IPS-11a (cell line): ENCODE results near the gene SMAD3.
"Not testable (repeated sequence)": the region's sequence is repeated elsewhere in the genome, so short reads cannot be mapped to it uniquely, and the experiment has no call there.

Experiments used
- H3K4me3 ChIP-seq: one replicate; pipeline ENCODE4 v1.5.1; 2013; ENCODE audit warnings: low read depth, low read length, control low read depth

Gene SMAD3

DNA sequence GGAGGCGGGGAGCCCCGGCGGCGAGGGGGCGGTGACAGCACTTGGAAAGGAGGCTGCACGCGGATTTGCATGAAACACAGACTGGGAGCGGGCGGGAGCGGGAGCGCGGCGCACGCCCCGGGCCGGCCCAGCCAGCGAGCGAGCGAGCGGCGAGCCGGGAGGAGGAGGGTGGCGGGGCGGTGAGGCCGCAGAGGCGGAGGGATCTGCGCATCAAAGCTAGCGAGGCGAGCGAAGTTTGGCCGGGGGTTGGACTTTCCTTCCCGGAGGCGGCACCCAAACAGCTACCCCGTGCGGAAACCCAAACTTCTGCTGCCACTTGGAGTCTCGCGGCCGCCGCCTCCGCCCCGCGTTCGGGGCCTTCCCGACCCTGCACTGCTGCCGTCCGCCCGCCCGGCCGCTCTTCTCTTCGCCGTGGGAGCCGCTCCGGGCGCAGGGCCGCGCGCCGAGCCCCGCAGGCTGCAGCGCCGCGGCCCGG, at the start of gene SMAD3:
Gene SMAD3, plus strand, starts transcription at position 72 of the 475 bp plus-strand sequence. CDS start 553 bp downstream, outside the sequence.
- peak within 1 kb of the TSS; percentile 72 for H3K4me3 ChIP-seq

DNA sequence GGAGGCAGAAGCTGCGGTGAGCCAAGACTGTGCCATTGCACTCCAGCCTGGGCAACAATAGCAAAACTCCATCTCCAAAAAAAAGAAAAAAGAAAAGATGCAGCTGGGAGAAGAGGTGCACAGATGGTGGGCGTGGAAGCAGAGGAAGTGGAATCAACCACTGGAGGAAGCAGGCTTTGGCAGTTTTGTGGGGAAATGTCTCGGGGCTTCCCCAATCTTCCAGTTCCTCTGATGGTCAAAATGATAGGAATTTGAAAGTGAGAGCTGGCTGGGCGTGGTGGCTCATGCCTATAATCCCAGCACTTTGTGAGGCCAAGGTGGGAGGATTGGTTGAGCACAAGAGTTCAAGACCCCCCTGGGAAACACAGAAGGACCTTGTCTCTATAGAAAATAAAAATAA, 48.1 kb upstream of the SMAD3 start:
- H3K4me3 ChIP-seq = no peak overlapping the region

DNA sequence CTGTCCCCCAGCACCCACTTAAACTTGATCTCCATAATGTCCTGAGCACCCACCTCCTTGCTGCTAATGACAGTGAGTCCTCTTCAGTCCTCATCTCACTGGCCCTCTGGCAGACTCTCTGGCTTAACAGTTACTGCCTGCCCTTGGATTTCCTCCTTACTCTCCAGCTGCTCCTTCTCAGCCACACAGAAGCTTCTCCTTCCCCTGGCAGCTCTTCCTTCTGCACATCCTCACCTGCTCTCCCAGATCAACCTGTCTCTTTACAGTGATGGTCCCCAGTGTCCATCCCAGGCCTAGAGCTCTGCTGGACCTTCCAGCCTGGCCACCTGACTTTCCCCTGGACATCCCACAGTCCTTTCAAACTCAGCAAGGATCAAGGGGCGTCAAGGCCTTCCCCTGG, 47.4 kb upstream of the SMAD3 start:
- H3K4me3 ChIP-seq = no peak overlapping the region

DNA sequence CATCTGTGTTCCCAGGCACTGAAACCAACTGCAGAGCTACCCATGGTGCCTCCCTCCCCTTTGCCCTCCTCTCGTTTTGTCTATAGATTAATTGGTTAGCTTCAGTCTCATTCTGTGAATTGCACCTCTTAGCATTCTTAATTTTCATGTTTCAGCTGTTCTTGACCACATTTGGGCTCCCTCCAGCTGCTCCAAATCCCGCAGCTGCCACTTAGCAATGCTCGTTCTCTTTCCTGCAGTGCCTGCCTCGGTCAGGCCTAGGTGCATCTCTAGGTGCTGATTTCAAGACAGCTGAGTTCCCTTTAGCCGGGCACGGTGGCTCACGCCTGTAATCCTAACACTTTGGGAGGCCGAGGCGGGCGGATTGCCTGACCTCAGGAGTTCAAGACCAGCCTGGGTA, 47.0 kb upstream of the SMAD3 start:
- no peak overlapping the region for H3K4me3 ChIP-seq

DNA sequence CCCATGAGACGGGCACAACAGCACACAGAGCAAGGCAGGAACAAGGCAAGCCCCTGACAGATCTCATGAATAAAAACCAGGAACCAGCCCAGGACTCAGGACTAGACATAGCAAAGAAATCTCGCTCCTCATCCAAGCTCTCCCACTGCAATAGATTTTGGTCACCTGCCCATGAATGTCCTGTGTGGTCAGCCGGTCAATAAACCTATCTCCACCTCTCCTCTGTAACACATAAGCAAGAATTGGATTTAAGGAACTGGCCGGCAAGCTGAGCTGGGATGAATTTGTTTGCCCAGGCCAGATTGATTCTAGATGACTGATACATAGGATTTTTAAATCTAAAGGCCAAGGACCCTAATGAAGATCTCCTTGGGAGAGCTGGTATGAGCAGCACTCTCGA, 46.3 kb upstream of the SMAD3 start:
- no peak overlapping the region for H3K4me3 ChIP-seq

DNA sequence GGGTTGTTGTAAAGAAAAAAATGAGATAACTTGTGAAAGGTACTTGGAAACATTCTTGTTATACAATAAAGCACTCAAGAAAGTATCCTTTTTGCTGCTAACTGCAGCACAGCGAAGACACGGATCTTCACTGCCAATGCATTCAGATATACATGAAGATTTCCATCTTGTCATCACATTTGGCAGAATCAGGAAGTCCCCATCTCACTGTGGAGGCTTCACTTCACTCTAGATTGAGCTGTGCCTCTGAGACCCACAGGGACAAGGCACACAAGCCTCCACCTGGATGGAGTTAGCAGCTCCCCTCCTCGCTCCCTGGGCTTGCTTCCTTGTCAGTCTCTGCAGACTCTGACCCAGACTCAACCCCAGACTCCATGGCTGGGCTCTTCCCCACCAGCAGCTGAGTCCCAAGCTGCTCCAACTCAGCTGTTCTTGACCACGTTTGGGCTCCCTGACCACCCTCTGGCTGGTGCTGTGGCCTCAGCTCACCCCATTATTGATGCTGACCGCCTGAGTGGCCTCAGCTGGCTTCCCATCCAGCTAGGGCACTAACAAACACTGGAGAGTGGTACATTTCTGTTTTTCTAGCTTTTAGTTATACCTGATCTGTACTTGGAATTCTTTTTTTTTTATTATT, 45.4 kb upstream of the SMAD3 start:
- H3K4me3 ChIP-seq = no peak overlapping the region

DNA sequence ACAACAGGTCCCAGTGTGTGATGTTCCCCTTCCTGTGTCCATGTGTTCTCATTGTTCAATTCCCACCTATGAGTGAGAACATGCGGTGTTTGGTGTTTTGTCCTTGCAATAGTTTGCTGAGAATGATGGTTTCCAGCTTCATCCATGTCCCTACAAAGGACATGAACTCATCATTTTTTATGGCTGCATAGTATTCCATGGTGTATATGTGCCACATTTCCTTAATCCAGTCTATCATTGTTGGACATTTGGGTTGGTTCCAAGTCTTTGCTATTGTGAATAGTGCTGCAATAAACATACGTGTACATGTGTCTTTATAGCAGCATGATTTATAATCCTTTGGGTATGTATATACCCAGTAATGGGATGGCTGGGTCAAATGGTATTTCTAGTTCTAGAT, 44.7 kb upstream of the SMAD3 start:
- H3K4me3 ChIP-seq = not testable (repeated sequence)

DNA sequence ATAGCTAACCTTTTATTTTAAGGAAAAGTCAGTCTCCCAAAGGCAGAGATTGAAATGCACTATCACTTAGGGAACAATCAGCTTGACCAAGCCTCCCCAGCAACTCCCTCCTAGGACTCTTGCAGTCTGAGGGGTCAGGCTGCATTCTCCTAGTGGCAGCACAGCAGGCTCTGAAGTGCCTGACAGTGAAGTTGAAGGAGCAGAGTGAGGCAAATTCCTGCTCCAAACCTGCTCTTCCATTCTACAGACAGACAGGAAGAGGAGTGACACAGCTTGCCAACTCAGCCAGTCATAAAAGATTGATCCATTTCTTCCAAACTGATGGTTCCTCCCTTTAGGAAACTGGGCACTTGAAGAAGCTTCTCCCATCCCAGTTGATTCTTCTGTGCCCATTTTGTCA, 43.9 kb upstream of the SMAD3 start:
- H3K4me3 ChIP-seq = no peak overlapping the region

DNA sequence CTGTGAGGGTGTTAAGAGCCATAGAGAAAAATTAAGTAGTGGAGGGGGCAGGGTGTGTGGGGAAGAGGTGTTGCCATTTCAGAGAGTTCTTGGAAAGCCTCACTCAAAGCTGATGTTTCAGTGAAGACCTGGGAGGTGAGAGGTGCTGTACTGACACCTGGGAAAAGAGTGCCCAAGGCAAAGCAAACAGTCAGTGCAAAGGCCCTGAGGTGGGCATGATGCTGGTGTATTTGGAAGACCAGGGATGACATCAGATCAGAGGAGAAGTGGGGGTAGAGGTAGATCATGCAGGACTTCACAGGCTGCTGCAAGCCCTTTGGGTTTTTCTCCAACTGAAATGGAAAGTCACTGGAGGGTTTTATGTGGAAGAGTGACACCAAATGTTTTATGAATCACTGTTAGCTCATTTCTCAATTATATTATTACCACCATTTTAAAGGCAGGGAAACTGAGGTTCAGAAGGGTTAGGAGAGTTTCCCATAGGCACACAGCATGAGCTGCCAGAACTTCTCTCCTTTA, 42.8 kb upstream of the SMAD3 start:
- H3K4me3 ChIP-seq = no peak overlapping the region

DNA sequence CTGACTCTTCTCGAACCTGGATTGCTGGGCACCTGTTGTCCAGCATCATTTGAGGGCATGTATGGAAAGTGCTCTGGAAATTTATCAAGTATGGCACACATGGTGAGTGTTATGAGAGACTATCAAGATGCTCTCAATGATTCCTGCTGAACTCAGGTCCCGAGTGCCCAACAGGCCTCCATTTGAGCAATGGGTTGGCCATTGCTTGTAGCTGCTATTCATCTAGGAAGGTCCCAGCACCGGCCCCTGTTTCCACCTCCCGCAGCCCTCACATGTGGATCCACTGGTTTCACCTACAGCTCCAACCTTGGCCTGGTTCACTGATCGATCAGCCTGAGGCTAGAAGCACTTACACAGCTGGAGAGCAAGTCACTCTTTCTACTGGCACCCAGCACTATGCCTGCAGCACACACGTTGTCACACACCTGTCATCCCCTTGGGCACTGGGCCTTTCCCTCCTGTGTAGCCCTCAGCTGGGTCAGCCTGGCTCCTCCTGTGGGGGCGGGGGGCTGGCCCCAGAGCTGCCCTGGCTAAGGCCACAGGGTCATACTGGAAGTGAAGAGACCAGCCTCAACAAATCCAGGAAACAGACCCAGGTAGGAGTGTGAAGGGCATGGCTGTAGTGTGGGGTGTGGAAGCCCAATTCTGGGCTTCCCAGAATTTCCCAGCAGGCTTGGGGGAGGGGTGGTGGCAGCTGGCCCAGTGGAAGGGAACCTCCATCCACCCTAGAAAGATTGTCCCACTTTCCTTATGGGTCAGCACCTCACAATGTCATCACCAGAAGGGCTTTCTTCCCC, 41.7 kb upstream of the SMAD3 start:
- no peak overlapping the region for H3K4me3 ChIP-seq

DNA sequence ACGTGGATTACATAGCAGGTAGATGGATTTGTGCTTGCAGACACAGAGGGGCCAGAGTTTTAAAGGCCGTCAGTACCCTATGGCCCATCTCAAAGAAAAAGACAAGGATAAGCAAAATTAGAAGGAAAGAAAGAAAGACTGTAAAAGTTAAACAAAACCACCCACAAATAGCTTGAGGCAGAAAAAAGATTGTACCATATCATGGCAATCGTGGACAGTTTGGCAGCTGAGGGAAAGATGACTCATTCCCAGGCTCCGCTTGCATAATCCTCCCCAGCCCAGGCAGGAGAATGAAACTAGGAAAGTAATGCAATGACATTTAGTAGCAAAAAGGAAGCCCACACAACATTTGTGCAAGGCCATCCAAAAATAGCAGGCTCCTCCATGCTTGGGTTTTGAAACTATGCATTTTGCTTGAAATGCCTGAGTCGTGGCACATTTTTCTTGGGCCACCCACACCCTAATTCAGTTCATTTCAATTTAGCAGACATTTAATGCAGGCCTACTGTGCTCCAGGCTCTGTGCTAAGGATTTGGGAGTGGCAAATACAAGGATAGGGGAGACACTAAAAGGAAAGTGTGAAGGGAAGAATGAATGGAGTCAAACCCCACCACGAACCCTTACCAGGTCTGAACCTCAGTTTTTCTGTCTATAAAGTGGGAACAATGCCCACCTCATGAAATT, 40.9 kb upstream of the SMAD3 start:
- no peak overlapping the region for H3K4me3 ChIP-seq

DNA sequence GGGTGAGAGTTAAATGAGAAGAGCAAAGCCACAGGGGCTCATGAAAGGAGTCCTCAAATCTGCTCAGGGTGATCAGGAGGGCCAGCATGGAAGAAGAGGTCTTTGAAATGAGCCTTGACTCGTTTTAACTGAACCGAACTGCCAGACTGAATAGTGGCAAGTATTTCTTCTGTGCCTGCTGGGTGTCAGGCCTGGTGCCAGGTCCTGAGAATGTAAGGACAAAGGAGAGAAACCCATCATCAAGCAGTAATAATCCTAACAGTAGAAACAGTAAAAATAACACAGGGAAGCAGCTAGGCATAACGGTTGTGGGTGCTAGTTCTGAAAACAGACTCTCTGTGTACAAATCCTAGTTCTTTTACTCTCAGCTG, 40.4 kb upstream of the SMAD3 start:
- no peak overlapping the region for H3K4me3 ChIP-seq

DNA sequence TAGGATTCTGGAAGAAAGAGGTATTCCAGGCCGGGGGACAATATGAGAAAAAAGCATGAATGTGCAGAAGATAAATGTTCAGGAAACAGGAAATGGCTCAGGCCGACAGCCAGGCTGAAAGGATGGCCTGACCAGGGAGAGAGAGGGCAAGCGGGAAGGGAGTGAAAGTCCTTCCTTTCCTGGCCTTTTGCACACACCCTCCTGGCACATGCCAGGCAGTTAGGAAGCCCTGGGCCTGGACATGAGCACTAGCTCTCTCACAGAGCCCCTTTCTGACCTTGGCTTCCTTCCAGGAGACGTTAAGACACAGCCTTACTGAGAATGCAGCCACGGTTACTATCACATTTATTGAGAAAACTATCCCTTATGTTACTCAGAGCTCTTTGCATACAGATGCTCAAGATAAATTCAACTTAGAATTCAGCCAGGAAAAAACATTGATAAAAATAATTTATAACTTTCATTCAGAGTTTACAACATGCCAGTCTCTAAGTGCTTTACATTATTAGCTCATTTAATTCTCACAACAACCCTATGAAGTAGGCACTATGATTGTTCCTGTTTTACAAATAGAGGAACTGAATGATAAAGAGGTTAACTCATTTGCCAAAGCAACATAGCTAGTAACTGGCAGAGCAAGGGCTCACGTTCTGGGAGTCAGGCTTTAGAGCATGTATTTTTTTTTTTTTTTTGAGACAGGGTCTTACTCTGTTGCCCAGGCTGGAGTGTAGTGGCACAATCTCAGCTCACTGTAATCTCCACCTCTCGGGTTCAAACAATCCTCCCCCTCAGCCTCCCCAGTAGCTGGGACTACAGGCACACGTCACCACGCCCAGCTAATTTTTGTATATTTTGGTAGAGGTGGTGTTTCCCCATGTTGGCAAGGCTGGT, 39.4 kb upstream of the SMAD3 start:
- H3K4me3 ChIP-seq = no peak overlapping the region

DNA sequence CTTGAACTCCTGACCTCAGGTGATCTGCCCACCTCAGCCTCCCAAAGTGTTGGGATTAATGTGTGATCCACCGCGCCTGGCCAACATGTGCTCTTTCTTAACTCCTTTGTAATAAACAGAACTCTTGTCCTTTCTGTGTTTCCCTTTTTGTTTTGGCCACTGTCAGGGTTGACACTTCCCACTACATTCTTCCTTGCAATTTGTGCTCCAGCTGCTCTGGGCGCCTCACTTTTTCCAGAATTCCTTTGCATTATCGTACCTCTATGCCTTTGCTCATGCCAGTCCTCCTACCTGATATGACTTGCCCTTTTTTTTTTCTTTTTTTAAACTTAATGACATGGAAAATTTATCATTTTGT, 38.8 kb upstream of the SMAD3 start:
- H3K4me3 ChIP-seq = no peak overlapping the region

DNA sequence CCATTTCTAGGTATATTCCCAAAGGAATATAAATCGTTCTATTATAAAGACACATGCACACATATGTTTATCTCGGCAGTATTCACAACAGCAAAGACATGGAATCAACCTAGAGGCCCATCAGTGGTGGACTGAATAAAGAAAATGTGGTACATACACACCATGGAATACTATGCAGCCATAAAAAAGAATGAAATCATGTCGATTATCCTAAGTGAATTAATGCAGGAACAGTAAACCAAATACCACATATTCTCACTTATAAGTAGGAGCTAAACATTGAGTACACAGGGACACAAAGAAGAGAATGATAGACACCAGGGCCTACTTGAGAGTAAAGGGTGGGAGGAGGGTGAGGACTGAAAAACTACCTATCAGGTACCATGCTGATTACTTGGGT, 37.0 kb upstream of the SMAD3 start:
- not testable (repeated sequence) for H3K4me3 ChIP-seq

DNA sequence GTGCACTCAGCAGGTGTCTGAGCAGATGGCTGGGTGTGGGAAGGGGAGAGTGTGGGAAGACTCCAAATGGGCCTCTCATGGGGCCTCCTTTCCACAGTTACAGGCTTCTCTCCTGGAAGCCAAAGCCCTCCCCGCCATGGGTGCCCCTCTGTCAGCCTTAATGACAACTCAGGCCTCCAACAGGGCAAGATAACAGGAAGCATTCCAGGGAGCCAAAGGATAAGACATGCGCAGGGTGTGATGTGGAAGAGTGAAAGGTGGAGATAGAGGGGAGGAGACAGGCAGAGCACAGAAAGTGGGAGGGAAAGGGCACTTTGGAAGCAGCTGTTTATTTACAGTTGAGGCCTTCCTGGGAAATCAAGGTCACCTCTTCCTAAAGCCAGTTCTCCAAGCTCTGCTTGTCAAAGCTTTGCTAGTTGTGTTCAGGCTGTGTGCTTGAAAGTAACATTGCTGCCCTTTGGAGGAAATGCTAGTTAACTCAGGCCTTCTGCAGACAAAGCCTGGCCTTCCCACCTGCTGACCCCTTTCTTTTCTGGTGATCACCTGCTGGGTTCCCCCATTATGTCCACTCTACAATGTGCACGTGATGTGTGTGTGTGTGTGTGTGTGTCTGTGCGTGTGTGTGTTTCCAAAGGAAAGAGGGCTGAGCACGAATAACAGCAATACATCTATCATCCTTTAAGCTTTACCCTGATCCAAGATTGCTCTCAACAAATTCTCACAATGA, 35.2 kb upstream of the SMAD3 start:
- no peak overlapping the region for H3K4me3 ChIP-seq

DNA sequence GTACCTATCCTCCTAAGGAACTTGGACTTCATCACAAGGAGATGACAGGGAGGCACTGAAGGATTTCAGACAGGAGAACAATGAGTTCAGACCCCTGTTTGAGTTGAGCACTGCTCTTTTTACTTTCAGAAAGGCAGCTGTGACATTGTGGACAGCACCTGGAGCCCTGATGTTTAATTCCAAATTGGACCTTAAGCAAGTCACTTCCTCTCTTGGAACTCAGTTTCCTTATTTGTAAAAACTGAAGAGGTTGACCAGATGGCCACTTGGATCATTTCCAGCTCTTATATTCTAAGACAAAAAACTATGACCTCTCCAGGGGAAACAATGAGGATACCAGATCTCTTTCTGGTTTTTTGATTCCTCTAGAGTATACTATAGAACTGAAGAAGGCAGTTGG, 34.1 kb upstream of the SMAD3 start:
- H3K4me3 ChIP-seq = no peak overlapping the region

DNA sequence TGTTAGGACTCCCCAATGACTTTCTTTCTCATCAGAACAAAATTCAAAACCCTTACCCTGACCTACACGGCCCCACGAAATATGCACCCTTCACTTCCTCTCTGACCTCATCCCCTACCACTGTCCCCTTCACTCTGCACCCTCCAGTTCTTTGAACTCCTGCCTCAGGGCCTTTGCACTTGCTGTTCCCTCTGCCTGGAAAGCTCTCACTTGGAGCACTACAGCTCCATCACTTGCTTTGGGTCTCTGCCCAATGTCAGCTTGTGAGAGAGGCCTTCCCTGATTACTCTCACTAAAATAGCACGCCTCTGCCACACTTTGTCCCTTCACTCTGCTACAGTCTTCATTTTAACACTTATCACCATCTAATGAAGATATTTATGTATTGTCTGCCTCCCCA, 32.8 kb upstream of the SMAD3 start:
- H3K4me3 ChIP-seq = no peak overlapping the region

DNA sequence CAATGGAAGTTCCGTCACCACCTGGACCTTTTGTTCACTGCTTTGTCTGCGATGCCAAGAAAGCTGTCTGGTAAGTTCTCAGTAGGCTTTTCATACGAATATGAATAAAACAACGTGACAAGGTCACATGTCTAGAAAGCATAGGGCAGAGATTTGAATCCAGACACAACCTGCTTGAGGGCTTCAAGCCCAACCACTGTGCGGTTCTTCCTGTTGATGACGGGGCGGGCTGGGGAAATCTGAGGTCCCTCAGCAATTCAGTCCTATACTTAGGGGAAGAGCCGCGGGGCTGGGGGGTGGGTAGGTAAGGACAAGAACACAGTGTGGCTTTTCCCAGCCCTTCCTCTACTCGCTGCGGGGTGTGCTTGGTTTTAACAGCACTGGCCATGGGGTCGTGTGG, 32.4 kb upstream of the SMAD3 start:
- no peak overlapping the region for H3K4me3 ChIP-seq

DNA sequence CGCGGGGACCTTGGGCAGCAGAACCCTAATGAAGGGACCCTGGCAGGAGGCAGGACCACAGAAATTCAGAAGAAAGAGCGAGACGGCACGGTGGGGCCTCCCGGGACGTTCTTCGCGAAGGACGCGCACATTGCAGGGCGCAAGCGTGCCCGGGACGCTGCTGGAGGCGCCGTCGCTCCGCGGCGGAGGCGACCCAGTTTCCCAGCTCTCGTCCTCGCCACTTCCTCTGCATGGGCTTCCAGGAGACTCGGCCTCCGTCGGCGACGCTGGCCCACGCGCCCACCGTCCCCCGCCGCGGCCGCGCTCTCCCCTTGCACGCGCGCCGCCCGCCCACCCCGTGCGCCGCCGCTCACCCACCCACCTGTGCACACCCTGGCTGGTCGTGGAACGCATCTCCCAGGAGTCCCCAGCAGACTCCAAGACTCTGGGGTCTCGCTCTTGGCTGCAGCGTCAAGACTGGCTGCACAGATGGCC, 31.8 kb upstream of the SMAD3 start:
- H3K4me3 ChIP-seq = peak overlapping the region; percentile 17
